ENCODE data around the gene ERMP1. TPM values are rescaled to one million over a fixed set of nuclear protein-coding genes. Genes with fewer than 3 reads are reported as not detected.

Gene ERMP1
- total RNA-seq, 4 donors from 2014 or later: 7.3 to 10.0 (median 9.4) TPM

DNA sequence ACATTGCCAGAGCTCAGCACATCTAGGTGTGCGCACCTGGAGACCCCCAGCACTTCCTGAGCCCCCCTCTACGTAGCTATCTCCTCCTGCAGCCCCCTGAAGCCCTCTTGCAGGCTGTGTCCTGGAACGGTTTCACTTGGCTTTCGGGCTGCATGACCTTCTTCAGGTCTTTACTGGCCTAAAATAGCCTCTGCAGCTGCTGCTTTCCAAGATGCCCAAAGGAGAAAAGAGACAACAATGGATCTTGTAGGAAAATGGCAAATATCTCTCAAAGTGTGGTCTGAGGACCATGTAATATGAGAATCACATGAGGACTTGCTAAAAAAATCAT lies 6.6 kb upstream of the ERMP1 start:
- Histone ChIP-seq H3K27me3 (no peaks in the 10 kb centered on the region), H3K27ac (replicated peaks in 1 of 4) (no peak overlapping the region), H3K4me1 (no peaks in the 10 kb centered on the region), H3K4me3 (no peak overlapping the region), H3K9me3 (no peaks in the 10 kb centered on the region), H3K36me3 (peaks cover 0 to 6% (median 0%) of the 10 kb centered on the region in 4 donors)
- DNase-seq (ENCODE audit: extremely low spot score): no peak
- intact Hi-C loops (cut with DNase I): no loop called here
- 91% methylated on average over 4 of the region's 4 CpGs for WGBS
- no peak for TF ChIP-seq POLR2A (IDR thresholded peaks at IDR 0.05; ENCODE audit: low read depth)
- TF ChIP-seq, protein P1, sequence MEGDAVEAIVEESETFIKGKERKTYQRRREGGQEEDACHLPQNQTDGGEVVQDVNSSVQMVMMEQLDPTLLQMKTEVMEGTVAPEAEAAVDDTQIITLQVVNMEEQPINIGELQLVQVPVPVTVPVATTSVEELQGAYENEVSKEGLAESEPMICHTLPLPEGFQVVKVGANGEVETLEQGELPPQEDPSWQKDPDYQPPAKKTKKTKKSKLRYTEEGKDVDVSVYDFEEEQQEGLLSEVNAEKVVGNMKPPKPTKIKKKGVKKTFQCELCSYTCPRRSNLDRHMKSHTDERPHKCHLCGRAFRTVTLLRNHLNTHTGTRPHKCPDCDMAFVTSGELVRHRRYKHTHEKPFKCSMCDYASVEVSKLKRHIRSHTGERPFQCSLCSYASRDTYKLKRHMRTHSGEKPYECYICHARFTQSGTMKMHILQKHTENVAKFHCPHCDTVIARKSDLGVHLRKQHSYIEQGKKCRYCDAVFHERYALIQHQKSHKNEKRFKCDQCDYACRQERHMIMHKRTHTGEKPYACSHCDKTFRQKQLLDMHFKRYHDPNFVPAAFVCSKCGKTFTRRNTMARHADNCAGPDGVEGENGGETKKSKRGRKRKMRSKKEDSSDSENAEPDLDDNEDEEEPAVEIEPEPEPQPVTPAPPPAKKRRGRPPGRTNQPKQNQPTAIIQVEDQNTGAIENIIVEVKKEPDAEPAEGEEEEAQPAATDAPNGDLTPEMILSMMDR (IDR thresholded peaks at IDR 0.05): no peak
- TF ChIP-seq EP300 (IDR thresholded peaks at IDR 0.05): no peak
- TF ChIP-seq POLR2AphosphoS5 (IDR thresholded peaks at IDR 0.05): no peak

DNA sequence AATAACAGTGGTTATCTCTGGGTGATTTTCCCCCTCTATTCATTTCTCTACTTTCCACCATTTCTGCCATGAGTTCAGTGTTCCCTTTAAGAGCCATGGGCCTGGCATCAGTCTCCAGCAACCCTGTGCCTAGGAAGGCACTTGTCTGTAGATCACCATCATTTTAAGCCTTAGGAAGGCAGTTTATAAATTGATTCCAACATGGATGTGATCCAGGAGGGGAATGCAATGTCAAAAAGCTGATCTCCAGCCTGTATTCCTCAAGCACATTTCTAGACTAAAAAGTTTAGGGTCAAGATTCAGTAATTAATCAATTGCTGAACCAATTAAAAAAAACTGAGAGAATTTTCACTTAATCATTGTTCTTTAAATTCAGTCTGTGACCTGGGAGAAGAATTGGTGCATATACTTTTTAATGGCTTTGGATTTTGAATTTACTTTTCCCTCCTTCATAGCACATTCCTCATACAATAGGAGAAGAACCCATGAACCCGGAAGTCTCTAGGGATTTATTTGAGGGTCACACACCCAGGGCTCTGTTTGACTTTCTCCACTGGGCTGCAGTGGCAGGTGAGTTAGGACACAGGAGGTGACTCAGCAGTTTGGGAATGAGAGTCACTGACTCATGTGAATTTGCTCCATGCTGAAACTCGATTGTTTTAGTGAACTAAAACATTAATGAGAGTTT lies 6.1 kb upstream of the ERMP1 start:
- H3K36me3 ChIP-seq: peaks cover 0 to 6% (median 0%) of the 10 kb centered on the region in 4 donors
- H3K27ac ChIP-seq (replicated peaks in 1 of 4): no peak overlapping the region
- 55% methylated on average over 2 of the region's 2 CpGs for WGBS
- H3K4me1 ChIP-seq: peaks cover 0 to 3% (median 1%) of the 10 kb centered on the region in 4 donors
- TF ChIP-seq EP300 (IDR thresholded peaks at IDR 0.05) (no peak), POLR2A (IDR thresholded peaks at IDR 0.05; ENCODE audit: low read depth) (no peak), POLR2AphosphoS5 (IDR thresholded peaks at IDR 0.05) (no peak)
- TF ChIP-seq, protein P1 (IDR thresholded peaks at IDR 0.05): no peak
- no peak for DNase-seq (ENCODE audit: extremely low spot score)
- H3K27me3 ChIP-seq: no peaks in the 10 kb centered on the region
- H3K4me3 ChIP-seq: no peak overlapping the region
- intact Hi-C loops (cut with DNase I): no loop called here
- H3K9me3 ChIP-seq: no peaks in the 10 kb centered on the region

DNA sequence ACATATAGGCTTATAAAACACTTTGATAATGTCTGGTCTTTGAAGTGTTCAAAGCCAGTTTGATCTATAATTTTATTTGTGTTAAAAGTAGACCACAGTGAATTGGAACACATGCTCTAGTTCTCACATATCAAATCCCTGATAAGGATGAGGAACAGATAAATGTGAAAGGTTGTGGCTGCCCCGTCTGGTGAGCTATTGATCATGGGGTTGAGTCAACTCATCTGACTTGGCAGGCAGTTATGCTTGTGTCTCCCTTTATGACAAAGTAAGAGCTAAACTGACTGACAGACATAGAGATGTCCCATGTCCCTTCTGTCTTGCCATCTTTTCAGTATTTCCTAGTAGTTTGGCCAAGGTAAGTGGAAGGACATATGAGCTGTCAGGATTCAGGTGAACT lies 2.9 kb upstream of the ERMP1 start:
- peaks cover 11 to 30% (median 26%) of the 10 kb centered on the region in 4 donors for H3K4me1 ChIP-seq
- DNase-seq (ENCODE audit: extremely low spot score): no peak
- no peak overlapping the region for H3K27ac ChIP-seq (replicated peaks in 1 of 4)
- no peaks in the 10 kb centered on the region for H3K36me3 ChIP-seq
- H3K27me3 ChIP-seq: no peaks in the 10 kb centered on the region
- 78% methylated on average over 1 of the region's 1 CpG for WGBS
- no peaks in the 10 kb centered on the region for H3K9me3 ChIP-seq
- intact Hi-C loops (cut with DNase I): no loop called here
- TF ChIP-seq, protein P1 (IDR thresholded peaks at IDR 0.05): no peak
- no peak for TF ChIP-seq POLR2A (IDR thresholded peaks at IDR 0.05; ENCODE audit: low read depth)
- no peak for TF ChIP-seq EP300 (IDR thresholded peaks at IDR 0.05)
- no peak overlapping the region for H3K4me3 ChIP-seq

DNA sequence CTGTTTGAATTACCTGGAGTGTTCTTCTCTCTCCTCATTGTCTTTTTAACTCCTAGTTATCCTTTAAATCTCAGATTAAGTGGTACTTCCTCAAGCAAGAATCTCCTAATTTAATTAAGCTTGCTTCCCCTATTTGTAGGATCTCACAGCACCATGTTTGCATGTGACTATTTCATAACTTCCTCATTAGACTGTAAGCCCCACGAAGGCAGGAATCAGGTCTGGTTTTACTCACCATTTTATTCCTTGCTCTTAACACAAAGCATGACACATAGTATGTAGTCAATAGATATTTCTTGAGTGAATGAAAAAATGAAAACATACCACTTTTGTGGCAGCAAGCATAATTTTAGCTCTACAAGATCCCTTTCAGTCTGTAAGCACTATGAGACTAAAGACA lies 1.3 kb upstream of the ERMP1 start:
- H3K36me3 ChIP-seq: no peaks in the 10 kb centered on the region
- H3K27ac ChIP-seq (replicated peaks in 1 of 4): no peak overlapping the region
- DNase-seq (ENCODE audit: extremely low spot score): no peak
- TF ChIP-seq POLR2AphosphoS5 (IDR thresholded peaks at IDR 0.05) (no peak), POLR2A (IDR thresholded peaks at IDR 0.05; ENCODE audit: low read depth) (no peak), EP300 (IDR thresholded peaks at IDR 0.05) (no peak)
- TF ChIP-seq, protein P1 (IDR thresholded peaks at IDR 0.05): no peak
- 89% methylated on average over 1 of the region's 1 CpG for WGBS
- H3K4me3 ChIP-seq: no peak overlapping the region
- peaks cover 11 to 31% (median 26%) of the 10 kb centered on the region in 4 donors for H3K4me1 ChIP-seq
- H3K9me3 ChIP-seq: no peaks in the 10 kb centered on the region
- intact Hi-C loops (cut with DNase I): loop anchor here (5.0 kb wide), 1 partner anchor 397 kb away; the partner anchor contains the start of gene PLGRKT
- no peaks in the 10 kb centered on the region for H3K27me3 ChIP-seq

Measured in esophagus muscularis mucosa (tissue), 4 donors.